K562 (cell line): Measurements from ENCODE around the gene AGPAT3. TPM values are rescaled to one million over a fixed set of nuclear protein-coding genes. Genes with fewer than 3 reads are reported as not detected.

Experiments used
- ATAC-seq: fragments of 200-7000 bp; cut with Tn5 transposase; 3 replicates; pipeline ENCODE4 v1.9.1; 2020; ENCODE audit warnings: moderate library complexity
- BruUV-seq: library from RNA; stranded (reverse); fragments of 400-500 nt; replicated peaks from 2 replicates; lab custom pipeline; 2021; lab: Mats Ljungman, UMichigan
- CTCF ChIA-PET: fragments of 300-600 bp; formaldehyde crosslinking; extraction: SDS; loops from one replicate; lab custom pipeline; 2021; ENCODE audit warnings: low intra/inter-chr PET ratio; lab: Yijun Ruan, JAX
- POLR2A ChIA-PET: fragments of 300-600, 350-650 bp; sonication (Branson Sonifier 250); formaldehyde crosslinking; extraction: SDS; loops from one replicate; lab custom pipeline; 2021; ENCODE audit warnings: antibody characterized with exemption, inconsistent platforms; lab: Yijun Ruan, JAX
- DNase-seq, 4 experiments: peaks; one replicate each; pipeline versions ENCODE4 v3.0.0 to v3.0.0-alpha.2; 2011 to 2018; ENCODE audit warnings: low spot score in 3 of 4, mixed read lengths in 3 of 4; ENCODE audit errors: extremely low read depth in 1 of 4
- FAIRE-seq: peaks from 2 replicates; lab custom pipeline; 2011; peaks lifted over from hg19 to GRCh38; lab: Jason Lieb, UNC
- H2AFZ ChIP-seq: 2 replicates; pipeline ENCODE4 v1.6.0; 2011; ENCODE audit warnings: low read depth, low read length, control low read depth, inconsistent platforms
- H3K27ac ChIP-seq: fragments of 200-600 bp; 3 replicates; pipeline ENCODE4 v1.8.0; 2011; ENCODE audit warnings: low read depth, mild to moderate bottlenecking, control low read depth, inconsistent platforms, low read length, moderate library complexity, mixed read lengths; ENCODE audit errors: extremely low read depth
- H3K27me3 ChIP-seq, 2 experiments: fragments of 300-600 bp in 1 of 2; 2 replicates in 1 of 2; 3 replicates in 1 of 2; pipeline versions ENCODE4 v1.6.0 to v1.8.0; 2011; ENCODE audit warnings: inconsistent platforms in 2 of 2, low read length in 2 of 2, mild to moderate bottlenecking in 1 of 2, mixed read lengths in 1 of 2, moderate library complexity in 1 of 2; ENCODE audit not compliant: control insufficient read depth in 2 of 2, insufficient read depth in 2 of 2
- H3K36me3 ChIP-seq: fragments of 300-600 bp; 3 replicates; pipeline ENCODE4 v1.8.0; 2011; ENCODE audit warnings: mild to moderate bottlenecking, low read length, inconsistent platforms; ENCODE audit not compliant: control insufficient read depth, insufficient read depth
- H3K4me1 ChIP-seq, 2 experiments: fragments of 200-600 bp in 1 of 2; replicated peaks in 1 of 2; 2 replicates in 1 of 2; 3 replicates in 1 of 2; pipeline versions ENCODE4 v1.5.1 to v1.8.0; 2011; ENCODE audit warnings: inconsistent platforms in 2 of 2, low read length in 2 of 2, mild to moderate bottlenecking in 1 of 2, mixed read lengths in 1 of 2, moderate library complexity in 1 of 2; ENCODE audit not compliant: control insufficient read depth in 2 of 2, insufficient read depth in 2 of 2
- H3K4me2 ChIP-seq: 2 replicates; pipeline ENCODE4 v1.6.1; 2011; ENCODE audit warnings: low read length, control low read depth, inconsistent platforms, mixed read lengths; ENCODE audit not compliant: insufficient read depth
- H3K4me3 ChIP-seq: fragments of 200-600 bp; sonication (generic), shearing (Covaris generic); 2 replicates; pipeline ENCODE4 v1.5.1; 2016; ENCODE audit warnings: control low read depth, inconsistent platforms
- H3K79me2 ChIP-seq: fragments of 200-600 bp; 3 replicates; pipeline ENCODE4 v1.8.0; 2011; ENCODE audit warnings: low read length, inconsistent platforms; ENCODE audit not compliant: control insufficient read depth, insufficient read depth
- H3K9ac ChIP-seq, 2 experiments: 2 replicates each; pipeline versions ENCODE4 v1.6.0 to v1.6.1; 2011; ENCODE audit warnings: low read depth in 2 of 2, low read length in 2 of 2, control low read depth in 1 of 2, inconsistent platforms in 1 of 2, mild to moderate bottlenecking in 1 of 2, mixed read lengths in 1 of 2; ENCODE audit not compliant: insufficient read depth in 1 of 2
- H3K9me1 ChIP-seq: one replicate; pipeline ENCODE4 v1.6.0; 2011; ENCODE audit warnings: inconsistent platforms, mild to moderate bottlenecking, low read length, moderate library complexity; ENCODE audit not compliant: control insufficient read depth, insufficient read depth
- H3K9me3 ChIP-seq: replicated peaks from 2 replicates; pipeline ENCODE4 v1.5.1; 2011; ENCODE audit warnings: low read depth, low read length, inconsistent platforms; ENCODE audit not compliant: control insufficient read depth, insufficient read depth
- H4K20me1 ChIP-seq: replicated peaks from 2 replicates; pipeline ENCODE4 v1.6.1; 2011; ENCODE audit warnings: low read length, inconsistent platforms, mixed read lengths; ENCODE audit not compliant: control insufficient read depth, insufficient read depth
- CREB1 ChIP-seq, 2 experiments: sonication (generic) in 1 of 2; formaldehyde crosslinking in 1 of 2; IDR thresholded peaks; 2 replicates each; pipeline versions ENCODE4 v1.6.1 to v1.8.0; 2012 to 2022; ENCODE audit warnings: inconsistent platforms in 1 of 2, mild to moderate bottlenecking in 1 of 2, missing genetic modification reagents in 1 of 2, moderate library complexity in 1 of 2
- MCM3 ChIP-seq: fragments of 450-650 bp; IDR thresholded peaks from 2 replicates; pipeline ENCODE4 v1.6.1; 2016
- ZNF316 ChIP-seq: fragments of 450-650 bp; IDR thresholded peaks from 2 replicates; pipeline ENCODE4 v1.6.1; 2016
- ZNF699 ChIP-seq: fragments of 250-450 bp; sonication (Bioruptor Pico); IDR thresholded peaks from 2 replicates; pipeline ENCODE4 v1.8.0; 2021; ENCODE audit warnings: mild to moderate bottlenecking, moderate library complexity; ENCODE audit not compliant: insufficient replicate concordance
- WGBS: fragments of 100-300 bp; shearing (Covaris generic); methylation state at CpG from one replicate; pipeline ENCODE4 v1.1.6; 2016; ENCODE audit warnings: low coverage, mixed read lengths; ENCODE audit not compliant: insufficient coverage; ENCODE audit errors: missing lambda C conversion rate; 5-methylcytosine and 5-hydroxymethylcytosine counted together
- in situ Hi-C: fragments of 300-500 bp; cut with MboI; formaldehyde crosslinking; loops from 4 replicates; pipeline ENCODE4 v1.15.0; 2018; ENCODE audit warnings: inconsistent platforms, mixed read lengths
- intact Hi-C: fragments of 100-400 bp; cut with micrococcal nuclease; formaldehyde crosslinking; loops from 2 replicates; pipeline ENCODE4 v1.14.2; 2022
- polyA plus RNA-seq, 8 experiments: library from polyadenylated mRNA; depleted of rRNA in 4 of 8; stranded (reverse) in 5 of 8; unstranded in 3 of 8; fragments of >200 nt; fragmentation: Nextera tagmentation in 2 of 8; fragmentation: Illumina TruSeq in 1 of 8; extraction: Ambion mirVana in 2 of 8; extraction: Trizol in 1 of 8; gene quantifications; 2 replicates each; pipeline versions ENCODE4 v1.2.1 to v1.2.3, GENCODE V29; 2011 to 2014; ENCODE audit warnings: inconsistent platforms in 1 of 8, missing spikeins in 1 of 8
- total RNA-seq, 7 experiments: library from RNA; depleted of rRNA in 6 of 7; stranded (reverse); fragments of >200 nt in 6 of 7; fragmentation: Illumina TruSeq in 2 of 7; extraction: Trizol in 2 of 7; gene quantifications; 2 replicates each; pipeline versions ENCODE4 v1.2.1 to v1.2.3, GENCODE V29; 2011 to 2021; ENCODE audit warnings: low replicate concordance in 1 of 7
- TF ChIP-seq, protein P1 (sequence below): fragments of 450-650 bp; formaldehyde crosslinking; IDR thresholded peaks from 2 replicates; pipeline ENCODE4 v1.4.0; 2022; ENCODE audit warnings: missing genetic modification characterization
- TF ChIP-seq, protein P2 (sequence below): IDR thresholded peaks from 2 replicates; pipeline ENCODE4 v1.6.1; 2011; ENCODE audit warnings: borderline replicate concordance, low read depth, mild to moderate bottlenecking, moderate library complexity, low read length; ENCODE audit not compliant: insufficient read depth, poor library complexity, severe bottlenecking

Gene AGPAT3
- total and polyA plus RNA-seq, 9 of the 15 experiments (the other 6 are each of a cell fraction or from before 2014, with no cell fraction given), result 1.5 to 88.4 (median 35.7) TPM

DNA sequence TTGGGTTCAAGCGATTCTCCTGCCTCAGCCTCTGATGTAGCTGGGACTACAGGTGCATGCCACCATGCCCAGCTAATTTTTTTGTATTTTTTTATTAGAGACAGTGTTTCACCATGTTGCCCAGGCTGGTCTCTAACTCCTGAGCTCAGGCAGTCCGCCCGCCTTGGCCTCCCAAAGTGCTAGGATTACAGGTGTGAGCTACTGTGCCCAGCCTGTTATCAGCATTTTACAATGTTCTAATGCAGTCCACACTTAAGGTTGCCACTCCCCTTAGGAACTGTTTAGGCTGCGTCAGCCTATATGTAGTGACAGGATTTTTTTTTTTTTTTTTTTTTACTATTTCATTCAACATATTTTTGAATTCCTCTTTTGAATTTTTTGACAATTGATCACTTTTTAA lies 30.2 kb downstream of the AGPAT3 start:
- peak in 1 of 4 experiments; percentile 38 for DNase-seq

More for the DNA sequence above, 30.2 kb downstream of the AGPAT3 start:
- H3K27me3 ChIP-seq, result no peaks in the 10 kb centered on the region
- peaks cover 68% of the 10 kb centered on the region for H3K79me2 ChIP-seq
- WGBS, result 65% methylated on average over 4 of the region's 4 CpGs
- intact Hi-C loops, result loop anchor here (5.0 kb wide), 1 partner anchor 83 kb away; no protein-coding TSS in a partner anchor
- H3K27ac ChIP-seq, result no peak overlapping the region
- H3K4me3 ChIP-seq, result no peak overlapping the region
- TF ChIP-seq, protein P1, sequence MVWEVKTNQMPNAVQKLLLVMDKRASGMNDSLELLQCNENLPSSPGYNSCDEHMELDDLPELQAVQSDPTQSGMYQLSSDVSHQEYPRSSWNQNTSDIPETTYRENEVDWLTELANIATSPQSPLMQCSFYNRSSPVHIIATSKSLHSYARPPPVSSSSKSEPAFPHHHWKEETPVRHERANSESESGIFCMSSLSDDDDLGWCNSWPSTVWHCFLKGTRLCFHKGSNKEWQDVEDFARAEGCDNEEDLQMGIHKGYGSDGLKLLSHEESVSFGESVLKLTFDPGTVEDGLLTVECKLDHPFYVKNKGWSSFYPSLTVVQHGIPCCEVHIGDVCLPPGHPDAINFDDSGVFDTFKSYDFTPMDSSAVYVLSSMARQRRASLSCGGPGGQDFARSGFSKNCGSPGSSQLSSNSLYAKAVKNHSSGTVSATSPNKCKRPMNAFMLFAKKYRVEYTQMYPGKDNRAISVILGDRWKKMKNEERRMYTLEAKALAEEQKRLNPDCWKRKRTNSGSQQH, result no peak
- no peak for TF ChIP-seq ZNF699 (CRISPR knock-in tag)
- TF ChIP-seq, protein P2, sequence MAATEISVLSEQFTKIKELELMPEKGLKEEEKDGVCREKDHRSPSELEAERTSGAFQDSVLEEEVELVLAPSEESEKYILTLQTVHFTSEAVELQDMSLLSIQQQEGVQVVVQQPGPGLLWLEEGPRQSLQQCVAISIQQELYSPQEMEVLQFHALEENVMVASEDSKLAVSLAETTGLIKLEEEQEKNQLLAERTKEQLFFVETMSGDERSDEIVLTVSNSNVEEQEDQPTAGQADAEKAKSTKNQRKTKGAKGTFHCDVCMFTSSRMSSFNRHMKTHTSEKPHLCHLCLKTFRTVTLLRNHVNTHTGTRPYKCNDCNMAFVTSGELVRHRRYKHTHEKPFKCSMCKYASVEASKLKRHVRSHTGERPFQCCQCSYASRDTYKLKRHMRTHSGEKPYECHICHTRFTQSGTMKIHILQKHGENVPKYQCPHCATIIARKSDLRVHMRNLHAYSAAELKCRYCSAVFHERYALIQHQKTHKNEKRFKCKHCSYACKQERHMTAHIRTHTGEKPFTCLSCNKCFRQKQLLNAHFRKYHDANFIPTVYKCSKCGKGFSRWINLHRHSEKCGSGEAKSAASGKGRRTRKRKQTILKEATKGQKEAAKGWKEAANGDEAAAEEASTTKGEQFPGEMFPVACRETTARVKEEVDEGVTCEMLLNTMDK, result no peak
- peak; percentile 11; the same call in 1 of the 2 replicates for TF ChIP-seq ZNF316
- no peak for TF ChIP-seq MCM3
- TF ChIP-seq CREB1 (IDR thresholded peaks at IDR 0.05), result no peak
- no peak for TF ChIP-seq CREB1 (CRISPR knock-in tag; IDR thresholded peaks at IDR 0.05)
- no peak overlapping the region for H3K4me2 ChIP-seq
- H3K9me1 ChIP-seq, result no peaks in the 10 kb centered on the region
- ChIA-PET POLR2A (interaction anchor here (1.1 to 1.2 kb wide), 2 partner anchors 11 to 52 kb away, joined by 3 to 6 read pairs; no protein-coding TSS in a partner anchor), CTCF (no interaction called here)
- peak; percentile 48 for ATAC-seq
- H2AFZ ChIP-seq, result no peak overlapping the region
- H3K9me3 ChIP-seq, result peaks cover 2% of the 10 kb centered on the region; the same call in 1 of the 2 replicates
- H3K9ac ChIP-seq, result no peak overlapping the region
- in situ Hi-C loops, result no loop called here
- peaks cover 30% of the 10 kb centered on the region; the same call in 2 of the 3 replicates for H3K36me3 ChIP-seq
- BruUV-seq, result no TSS peak
- no peak for FAIRE-seq
- H3K4me1 ChIP-seq, result peaks cover 28 to 30% of the 10 kb centered on the region in 2 experiments
- H4K20me1 ChIP-seq, result no peaks in the 10 kb centered on the region
